Prostate gland (tissue), 2 donors: ENCODE measurements around the gene CDK5RAP1. TPM values are rescaled to one million over a fixed set of nuclear protein-coding genes. Genes with fewer than 3 reads are reported as not detected.

Experiments used
- DNase-seq: peaks from one replicate; pipeline ENCODE4 v3.0.0-alpha.2; 2019; ENCODE audit warnings: low spot score
- H3K27ac ChIP-seq, 2 donors: fragments of 200-600 bp; sonication (generic); 2 replicates each; pipeline ENCODE4 v1.5.1; 2017 to 2019
- H3K27me3 ChIP-seq: fragments of 200-600 bp; sonication (generic); replicated peaks from 2 replicates; pipeline ENCODE4 v1.5.1; 2019; ENCODE audit not compliant: insufficient read depth
- H3K36me3 ChIP-seq, 2 donors: fragments of 200-600 bp; sonication (generic); 1 replicate in 1 of 2; 2 replicates in 1 of 2; pipeline versions ENCODE4 v1.5.1 to v1.8.1; 2017 to 2019
- H3K4me1 ChIP-seq: fragments of 200-600 bp; sonication (generic); replicated peaks from 2 replicates; pipeline ENCODE4 v1.5.1; 2019
- H3K4me3 ChIP-seq, 2 donors: fragments of 200-600 bp; sonication (generic); 2 replicates each; pipeline ENCODE4 v1.5.1; 2017 to 2019
- H3K9me3 ChIP-seq: fragments of 200-600 bp; sonication (generic); 2 replicates; pipeline ENCODE4 v1.5.1; 2017
- POLR2A ChIP-seq: fragments of 450-650 bp; IDR thresholded peaks from one replicate; pipeline ENCODE4 v1.6.1; 2016; ENCODE audit warnings: antibody characterized with exemption, mild to moderate bottlenecking
- POLR2AphosphoS5 ChIP-seq: sonication (generic); formaldehyde crosslinking; IDR thresholded peaks from one replicate; pipeline ENCODE4 v1.6.1; 2017; ENCODE audit warnings: antibody characterized with exemption
- WGBS: methylation state at CpG from one replicate; pipeline ENCODE4 v1.1.5; 2018; 5-methylcytosine and 5-hydroxymethylcytosine counted together
- intact Hi-C: fragments of 100-400 bp; cut with DNase I; formaldehyde crosslinking; loops from one replicate; pipeline ENCODE4 v1.14.2; 2022
- total RNA-seq, 2 donors: library from RNA; depleted of rRNA; stranded (reverse); fragments of >200 nt; gene quantifications; one replicate each; pipeline ENCODE4 v1.1.0, GENCODE V29; 2016
- TF ChIP-seq, protein P1 (sequence below), 4 experiments: fragments of 200-600 bp in 2 of 4; fragments of 450-650 bp in 2 of 4; sonication (generic) in 2 of 4; IDR thresholded peaks; 1 replicate in 3 of 4; 2 replicates in 1 of 4; pipeline ENCODE4 v1.5.1; 2016 to 2019; ENCODE audit warnings: antibody characterized with exemption in 4 of 4, mild to moderate bottlenecking in 2 of 4, moderate library complexity in 2 of 4

CDK5RAP1 gene
- total RNA-seq, 2 donors from 2014 or later: 18.0 to 24.7 TPM

DNA sequence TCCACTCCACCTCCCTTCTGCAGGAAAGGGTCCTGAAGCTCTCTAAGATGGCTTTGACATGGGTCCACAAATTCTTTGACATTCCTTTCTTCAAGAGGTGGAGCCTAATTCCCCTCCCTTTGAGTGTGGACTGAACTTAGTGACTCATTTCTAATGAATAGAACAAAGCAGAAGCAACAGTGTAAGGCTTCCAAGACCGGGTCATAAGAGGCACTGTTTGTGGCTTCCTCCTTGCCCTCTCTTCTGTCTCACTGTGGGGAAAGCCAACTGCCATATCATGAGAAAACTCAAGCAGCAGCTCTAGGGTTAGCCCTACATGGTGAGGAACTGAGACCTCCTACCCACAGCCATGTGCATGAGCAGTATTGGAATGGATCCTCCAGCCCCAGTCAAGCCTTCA, 5.9 kb upstream of the CDK5RAP1 start:
- Histone ChIP-seq H3K27me3 (no peaks in the 10 kb centered on the region), H3K4me3 (no peak overlapping the region), H3K36me3 (no peaks in the 10 kb centered on the region), H3K9me3 (no peaks in the 10 kb centered on the region), H3K27ac (no peak overlapping the region), H3K4me1 (no peaks in the 10 kb centered on the region)
- WGBS: 73% methylated on average over 1 of the region's 1 CpG
- no peak for DNase-seq
- no peak for TF ChIP-seq POLR2AphosphoS5
- TF ChIP-seq POLR2A: no peak
- TF ChIP-seq, protein P1, sequence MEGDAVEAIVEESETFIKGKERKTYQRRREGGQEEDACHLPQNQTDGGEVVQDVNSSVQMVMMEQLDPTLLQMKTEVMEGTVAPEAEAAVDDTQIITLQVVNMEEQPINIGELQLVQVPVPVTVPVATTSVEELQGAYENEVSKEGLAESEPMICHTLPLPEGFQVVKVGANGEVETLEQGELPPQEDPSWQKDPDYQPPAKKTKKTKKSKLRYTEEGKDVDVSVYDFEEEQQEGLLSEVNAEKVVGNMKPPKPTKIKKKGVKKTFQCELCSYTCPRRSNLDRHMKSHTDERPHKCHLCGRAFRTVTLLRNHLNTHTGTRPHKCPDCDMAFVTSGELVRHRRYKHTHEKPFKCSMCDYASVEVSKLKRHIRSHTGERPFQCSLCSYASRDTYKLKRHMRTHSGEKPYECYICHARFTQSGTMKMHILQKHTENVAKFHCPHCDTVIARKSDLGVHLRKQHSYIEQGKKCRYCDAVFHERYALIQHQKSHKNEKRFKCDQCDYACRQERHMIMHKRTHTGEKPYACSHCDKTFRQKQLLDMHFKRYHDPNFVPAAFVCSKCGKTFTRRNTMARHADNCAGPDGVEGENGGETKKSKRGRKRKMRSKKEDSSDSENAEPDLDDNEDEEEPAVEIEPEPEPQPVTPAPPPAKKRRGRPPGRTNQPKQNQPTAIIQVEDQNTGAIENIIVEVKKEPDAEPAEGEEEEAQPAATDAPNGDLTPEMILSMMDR (IDR thresholded peaks at IDR 0.05): no peak
- intact Hi-C loops: no loop called here

DNA sequence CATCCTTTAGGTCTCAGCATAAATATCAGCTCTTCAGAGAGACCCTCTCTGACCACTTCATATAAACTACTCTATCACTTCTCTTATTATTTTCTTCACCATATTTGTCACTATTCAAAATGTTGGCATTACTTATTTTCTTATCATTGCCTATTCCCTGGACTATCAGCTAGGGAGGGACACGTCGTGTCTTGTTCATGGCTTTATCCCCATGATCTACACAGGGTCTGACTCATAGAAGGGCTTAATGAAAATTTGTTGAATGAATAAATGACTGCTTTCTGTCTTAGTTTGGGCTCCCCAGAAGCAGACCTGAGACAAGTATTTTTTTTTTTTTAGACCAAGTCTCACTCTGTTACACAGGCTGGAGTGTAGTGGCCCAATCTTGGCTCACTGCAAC, 3.0 kb upstream of the CDK5RAP1 start:
- TF ChIP-seq, protein P1 (IDR thresholded peaks at IDR 0.05): no peak
- no peak for DNase-seq
- Histone ChIP-seq H3K36me3 (no peaks in the 10 kb centered on the region), H3K27ac (no peak overlapping the region), H3K9me3 (no peaks in the 10 kb centered on the region), H3K4me3 (no peak overlapping the region), H3K4me1 (no peaks in the 10 kb centered on the region), H3K27me3 (no peaks in the 10 kb centered on the region)
- intact Hi-C loops: no loop called here
- WGBS: 93% methylated on average over 2 of the region's 2 CpGs

DNA sequence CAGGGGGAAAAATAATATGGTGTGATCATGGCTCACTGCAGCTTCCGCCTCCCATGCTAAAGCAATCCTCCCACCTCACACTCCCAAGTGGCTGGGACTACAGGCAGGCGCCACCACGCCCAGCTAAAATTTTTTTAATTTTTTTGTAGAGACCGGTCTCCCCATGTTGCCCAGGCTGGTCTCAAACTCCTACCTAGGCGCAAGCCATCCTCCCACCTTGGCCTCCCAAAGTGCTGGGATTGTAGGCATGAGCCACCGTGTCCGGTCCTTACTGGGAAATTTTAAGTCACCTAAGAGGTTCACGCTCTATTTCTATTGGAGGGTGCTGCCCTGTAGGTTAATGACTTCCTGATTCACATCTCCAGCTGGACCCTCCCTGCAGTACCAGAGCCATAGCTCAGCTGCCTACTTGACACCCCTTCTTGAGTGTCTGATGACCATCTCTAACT, 626 bp upstream of the CDK5RAP1 start:
- H3K36me3 ChIP-seq: no peaks in the 10 kb centered on the region
- H3K27ac ChIP-seq: peak overlapping the region in 1 of 2 donors; percentile 61
- TF ChIP-seq POLR2AphosphoS5 (no peak), POLR2A (no peak)
- TF ChIP-seq, protein P1 (IDR thresholded peaks at IDR 0.05): no peak
- no peak for DNase-seq
- WGBS: 30% methylated on average over 8 of the region's 8 CpGs
- intact Hi-C loops: no loop called here
- no peaks in the 10 kb centered on the region for H3K9me3 ChIP-seq
- no peaks in the 10 kb centered on the region for H3K27me3 ChIP-seq
- H3K4me1 ChIP-seq: peaks cover under 1% of the 10 kb centered on the region
- peak overlapping the region; percentile 87 to 93 for H3K4me3 ChIP-seq

DNA sequence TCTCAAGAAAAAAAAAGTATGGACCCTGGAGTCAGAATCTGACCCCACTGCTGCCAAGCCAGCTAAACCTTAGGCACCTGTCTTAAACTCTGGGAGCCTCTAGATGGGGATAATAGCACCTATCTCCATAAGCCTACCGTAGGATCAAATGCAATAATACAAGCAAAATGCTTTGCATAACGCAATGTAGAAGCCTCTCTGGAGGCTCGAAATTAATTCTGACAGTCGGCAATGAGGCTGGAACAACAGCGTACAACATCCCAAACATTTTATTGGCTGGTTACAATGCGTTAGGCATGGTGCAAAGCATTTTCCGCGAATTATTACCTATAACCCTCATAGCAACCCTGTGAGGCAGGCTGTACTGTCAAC, 521 bp downstream of the CDK5RAP1 start:
- Histone ChIP-seq H3K9me3 (no peaks in the 10 kb centered on the region), H3K27ac (peak overlapping the region; percentile 53 to 61), H3K27me3 (no peaks in the 10 kb centered on the region), H3K4me3 (peak overlapping the region; percentile 87 to 93), H3K4me1 (peaks cover 3% of the 10 kb centered on the region), H3K36me3 (no peaks in the 10 kb centered on the region)
- WGBS: 0% methylated on average over 8 of the region's 8 CpGs
- no peak for DNase-seq
- TF ChIP-seq, protein P1 (IDR thresholded peaks at IDR 0.05): no peak
- TF ChIP-seq POLR2AphosphoS5 (no peak), POLR2A (no peak)
- intact Hi-C loops: no loop called here

DNA sequence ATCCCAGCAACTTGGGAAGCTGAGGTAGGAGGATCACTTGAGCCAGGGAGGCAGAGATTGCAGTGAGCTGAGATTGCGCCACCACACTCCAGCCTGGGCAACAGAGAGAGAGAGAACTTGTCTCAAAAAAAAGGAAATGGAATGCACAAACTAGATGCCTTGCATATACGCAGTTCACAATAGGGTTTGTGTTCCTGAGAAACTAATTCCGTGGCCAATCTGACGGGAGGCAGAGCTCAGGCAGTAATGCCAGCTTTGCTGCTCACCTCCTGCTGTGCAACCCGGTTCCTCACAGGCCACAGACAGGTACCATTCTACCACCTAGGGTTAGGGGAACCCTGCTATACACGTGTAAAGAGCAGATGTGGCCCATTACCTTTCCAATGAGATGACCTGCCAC, 1.4 kb downstream of the CDK5RAP1 start:
- Histone ChIP-seq H3K27me3 (no peaks in the 10 kb centered on the region), H3K27ac (no peak overlapping the region), H3K4me3 (no peak overlapping the region), H3K4me1 (peaks cover 3% of the 10 kb centered on the region), H3K36me3 (peaks cover 0 to under 1% of the 10 kb centered on the region in 2 donors), H3K9me3 (no peaks in the 10 kb centered on the region)
- intact Hi-C loops: no loop called here
- DNase-seq: no peak
- 54% methylated on average over 6 of the region's 6 CpGs for WGBS
- TF ChIP-seq, protein P1 (IDR thresholded peaks at IDR 0.05): no peak
- TF ChIP-seq POLR2AphosphoS5: no peak
- no peak for TF ChIP-seq POLR2A
